HG02870 (cell line): Measurements from ENCODE around the gene PPIP5K1.
"Not testable (repeated sequence)": the region's sequence is repeated elsewhere in the genome, so short reads cannot be mapped to it uniquely, and the experiment has no call there.

Experiments
- ATAC-seq: cut with Tn5 transposase; IDR thresholded peaks from one replicate; pipeline ENCODE4 v1.9.1; 2021; ENCODE audit warnings: mild to moderate bottlenecking, moderate library complexity; ENCODE audit not compliant: unreplicated experiment

PPIP5K1 gene

GRCh38 chr15:43589778-43590466, at the start of gene PPIP5K1:
PPIP5K1 (minus strand) TSS chr15:43590208; CDS start chr15:43584504, 5,704 bp downstream.
- peak; percentile 96 for ATAC-seq

DNA sequence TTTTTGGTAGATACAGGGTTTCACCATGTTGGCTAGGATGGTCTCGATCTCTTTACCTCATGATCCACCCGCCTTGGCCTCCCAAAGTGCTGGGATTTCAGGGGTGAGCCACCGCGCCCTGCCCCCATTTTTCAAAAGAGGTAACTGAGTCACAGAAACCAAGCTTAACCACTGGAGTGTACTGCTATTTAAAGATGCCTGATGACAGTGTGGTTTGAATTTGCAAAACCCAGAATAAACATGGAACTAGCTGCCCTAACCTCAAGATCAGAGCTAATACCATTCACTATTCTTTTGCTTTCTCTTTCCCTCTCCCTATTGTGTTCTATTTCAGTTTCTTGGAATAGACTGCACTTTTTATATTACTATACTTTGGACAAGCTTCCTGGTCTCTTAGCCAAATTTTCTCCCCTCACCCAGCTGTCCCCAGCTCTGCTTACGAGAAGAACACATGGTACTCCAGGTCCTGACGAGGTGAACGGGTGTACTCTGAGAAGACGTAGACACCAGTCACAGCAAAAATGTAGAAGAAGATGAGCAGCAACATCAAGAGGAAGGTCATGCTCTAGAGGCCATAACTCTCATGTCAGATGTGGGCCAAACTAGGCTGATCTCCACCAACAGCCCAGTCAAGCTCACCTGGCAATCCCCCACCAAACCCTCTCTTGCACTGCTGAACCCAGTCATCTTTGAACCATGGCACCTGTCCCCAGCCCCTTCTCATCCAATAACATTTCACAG, 48.6 kb upstream of the PPIP5K1 start:
- not testable (repeated sequence) for ATAC-seq

DNA sequence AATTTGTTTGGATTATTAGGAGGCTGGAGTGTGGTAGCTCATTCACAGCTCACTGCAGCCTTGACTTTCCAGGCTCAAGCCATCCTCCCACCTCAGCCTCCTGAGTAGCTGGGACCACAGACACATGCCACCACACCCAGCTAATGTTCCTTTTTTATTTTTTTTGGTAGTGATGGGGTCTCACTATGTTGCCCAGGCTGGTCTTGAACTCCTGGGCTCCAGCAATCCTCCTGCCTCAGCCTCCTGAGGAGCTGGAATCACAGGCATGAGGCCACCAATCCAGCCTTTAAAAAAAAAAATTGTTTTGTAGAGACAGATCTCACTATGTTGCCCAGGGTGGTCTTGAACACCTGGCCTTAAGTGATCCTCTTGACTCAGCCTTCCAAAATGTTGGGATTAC, 36.9 kb upstream of the PPIP5K1 start:
- not testable (repeated sequence) for ATAC-seq

GRCh38 chr15:43625106-43625505, 35.1 kb upstream of the PPIP5K1 start:
- no peak for ATAC-seq

GRCh38 chr15:43622068-43622799, 32.2 kb upstream of the PPIP5K1 start:
- not testable (repeated sequence) for ATAC-seq

DNA sequence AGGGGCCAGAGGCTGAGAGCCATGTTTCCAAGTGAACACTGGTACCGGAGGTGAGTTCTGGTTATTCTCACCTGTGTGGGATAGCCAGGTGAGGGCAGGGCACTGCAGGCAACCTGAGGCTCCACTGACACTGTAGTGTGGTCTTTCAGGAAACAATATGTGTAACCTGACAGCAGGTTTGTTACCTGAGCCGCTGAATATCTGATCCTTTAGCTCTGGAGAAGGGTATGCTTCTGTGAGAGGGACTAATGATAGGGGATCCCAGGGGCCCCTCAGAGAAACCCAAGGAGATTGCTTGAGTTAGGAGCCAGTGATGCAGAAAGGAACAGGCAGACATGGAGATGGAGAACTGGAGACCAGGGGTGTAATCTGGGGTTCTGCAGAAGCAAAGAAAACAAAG, 28.7 kb upstream of the PPIP5K1 start, which contains the start of gene STRC:
Gene STRC (minus strand): TSS at position 101 of the 400 bp plus-strand sequence. CDS start 78 bp downstream, at position 23.
- ATAC-seq, result not testable (repeated sequence)

DNA sequence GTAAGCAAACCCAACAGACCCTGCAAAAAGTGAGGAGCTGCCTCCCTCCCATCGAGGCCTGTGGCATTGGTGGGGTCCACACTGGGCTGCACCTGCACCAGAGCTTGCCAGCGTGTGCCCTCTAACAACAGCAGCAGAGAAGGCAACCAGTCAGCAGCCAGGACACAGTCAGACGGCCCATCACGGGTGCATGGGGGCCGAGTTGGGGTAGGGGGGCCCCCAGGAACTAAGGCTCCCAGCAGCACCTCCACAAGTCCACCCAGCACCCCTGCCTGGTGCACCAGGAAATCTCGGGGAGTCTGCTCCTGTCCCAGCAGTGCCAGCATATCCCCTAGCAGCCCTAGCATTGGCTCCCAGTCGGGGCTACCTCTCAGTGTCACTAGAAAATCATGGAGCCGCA, 27.7 kb upstream of the PPIP5K1 start:
- ATAC-seq, result not testable (repeated sequence)

- ATAC-seq, result not testable (repeated sequence)
Observed at GRCh38 chr15:43602233-43602632, 12.2 kb upstream of the PPIP5K1 start.

DNA sequence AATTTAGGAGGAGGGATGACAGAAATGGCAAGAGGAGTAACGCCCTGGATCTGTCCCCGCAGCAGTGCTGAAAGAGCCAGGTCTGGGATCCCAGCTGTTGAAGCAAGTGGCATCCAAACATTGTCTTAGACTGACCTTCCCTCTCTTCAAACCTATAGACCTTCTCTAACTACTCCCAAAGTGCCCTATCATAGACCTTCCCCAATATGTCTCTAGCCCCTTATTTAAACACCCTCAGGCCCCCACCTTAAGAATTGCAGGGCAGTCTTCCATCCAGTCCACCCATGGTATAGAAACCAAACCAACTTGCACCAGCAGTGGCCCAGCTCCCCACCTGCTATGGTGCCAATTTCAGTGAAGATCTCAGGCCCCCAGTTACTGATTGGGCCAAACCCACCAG, 10.2 kb upstream of the PPIP5K1 start:
- not testable (repeated sequence) for ATAC-seq

DNA sequence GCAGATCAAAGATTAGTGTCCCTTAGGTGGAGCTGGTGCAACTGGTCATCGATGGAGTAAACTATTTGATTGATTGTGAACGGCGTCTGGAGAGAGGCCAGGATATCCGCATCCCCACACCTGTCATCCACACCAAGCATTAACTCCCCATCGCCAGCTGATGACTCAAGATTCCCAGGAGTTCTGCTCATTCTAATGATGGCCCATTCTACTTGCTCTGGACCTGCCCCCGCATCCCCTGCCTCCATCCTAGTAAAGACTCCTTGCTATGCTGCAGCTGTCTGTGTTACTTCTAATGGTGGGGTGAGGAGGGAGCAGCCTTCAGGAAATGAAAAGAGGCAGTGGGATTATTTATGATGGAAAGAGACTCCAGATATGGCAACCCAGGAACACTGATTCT, 9.1 kb upstream of the PPIP5K1 start:
- ATAC-seq, result not testable (repeated sequence)

DNA sequence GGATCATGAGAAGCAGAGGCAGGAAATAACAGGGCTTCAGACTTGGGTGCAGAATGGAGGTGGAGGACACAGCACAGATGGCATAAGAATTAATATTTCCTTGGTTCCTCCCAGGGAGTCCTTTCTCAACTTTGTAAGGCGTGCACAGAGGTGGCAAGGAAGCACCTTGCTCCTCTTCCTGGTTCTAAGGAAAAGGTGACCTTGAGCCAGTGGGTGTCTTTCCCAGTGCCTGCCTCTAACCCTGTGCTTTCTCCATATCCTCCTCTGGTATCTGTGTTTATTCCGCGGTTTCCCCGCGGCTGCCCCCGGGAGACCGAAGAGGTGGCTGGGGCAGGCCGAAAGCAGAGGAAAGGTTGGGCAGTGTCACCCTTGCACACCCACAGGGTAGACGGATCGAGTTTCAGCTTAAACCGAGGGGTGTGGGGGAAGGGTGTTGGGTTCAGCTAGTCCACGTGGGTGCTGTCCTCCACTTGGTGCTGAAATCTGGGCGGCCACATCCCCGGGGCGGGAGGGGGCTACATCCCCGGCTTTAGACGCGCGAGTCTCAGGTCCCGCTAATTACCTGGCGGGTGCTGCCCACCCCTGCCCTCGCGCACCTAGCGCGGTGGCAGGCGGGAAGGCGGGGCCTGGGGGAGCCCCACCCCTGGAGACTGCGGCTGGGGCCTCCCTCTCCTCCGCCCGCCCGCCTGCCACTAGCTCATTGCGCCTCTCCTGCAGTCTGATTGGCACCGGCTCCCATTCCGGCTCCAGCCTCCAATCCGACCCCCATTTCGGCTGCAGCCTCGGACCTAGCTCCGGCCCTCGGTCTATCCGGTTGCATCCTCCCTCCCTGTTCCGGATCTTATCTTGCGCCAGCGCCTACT, 3.6 kb upstream of the PPIP5K1 start, which contains the start of gene CKMT1B:
Gene CKMT1B (plus strand): TSS at position 700 of the 863 bp plus-strand sequence. CDS start 192 bp downstream, outside the sequence.
- not testable (repeated sequence) for ATAC-seq

DNA sequence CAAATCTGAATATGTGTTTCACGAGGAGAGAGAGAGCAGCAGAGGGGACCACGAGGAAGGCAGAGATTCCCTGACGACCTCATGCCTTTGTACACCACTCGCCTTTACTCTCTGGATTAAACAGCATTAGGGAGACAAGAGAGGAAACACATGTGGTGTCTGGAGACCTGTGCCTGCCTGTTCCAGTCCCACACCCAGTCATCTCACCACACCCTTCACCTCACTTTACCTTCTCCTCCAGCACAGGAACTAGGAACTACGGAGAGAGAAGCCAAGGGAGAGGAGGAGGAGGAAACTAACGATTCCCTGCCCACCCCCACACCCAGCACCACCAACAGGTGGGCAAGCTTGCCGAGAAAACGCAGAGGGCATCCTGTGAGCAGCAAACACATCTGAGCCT, 2.8 kb upstream of the PPIP5K1 start:
- ATAC-seq, result not testable (repeated sequence)

- not testable (repeated sequence) for ATAC-seq
Observed at GRCh38 chr15:43574607-43575006, 15.4 kb downstream of the PPIP5K1 start.

- ATAC-seq, result not testable (repeated sequence)
Observed at GRCh38 chr15:43566615-43567014, 23.4 kb downstream of the PPIP5K1 start.

GRCh38 chr15:43563793-43564192, 26.2 kb downstream of the PPIP5K1 start:
- ATAC-seq, result not testable (repeated sequence)

- not testable (repeated sequence) for ATAC-seq
Observed at GRCh38 chr15:43562753-43563152, 27.3 kb downstream of the PPIP5K1 start.

- ATAC-seq, result no peak
Observed at GRCh38 chr15:43552986-43553385, 37.0 kb downstream of the PPIP5K1 start.

- ATAC-seq, result no peak
Observed at GRCh38 chr15:43552256-43552655, 37.8 kb downstream of the PPIP5K1 start.

DNA sequence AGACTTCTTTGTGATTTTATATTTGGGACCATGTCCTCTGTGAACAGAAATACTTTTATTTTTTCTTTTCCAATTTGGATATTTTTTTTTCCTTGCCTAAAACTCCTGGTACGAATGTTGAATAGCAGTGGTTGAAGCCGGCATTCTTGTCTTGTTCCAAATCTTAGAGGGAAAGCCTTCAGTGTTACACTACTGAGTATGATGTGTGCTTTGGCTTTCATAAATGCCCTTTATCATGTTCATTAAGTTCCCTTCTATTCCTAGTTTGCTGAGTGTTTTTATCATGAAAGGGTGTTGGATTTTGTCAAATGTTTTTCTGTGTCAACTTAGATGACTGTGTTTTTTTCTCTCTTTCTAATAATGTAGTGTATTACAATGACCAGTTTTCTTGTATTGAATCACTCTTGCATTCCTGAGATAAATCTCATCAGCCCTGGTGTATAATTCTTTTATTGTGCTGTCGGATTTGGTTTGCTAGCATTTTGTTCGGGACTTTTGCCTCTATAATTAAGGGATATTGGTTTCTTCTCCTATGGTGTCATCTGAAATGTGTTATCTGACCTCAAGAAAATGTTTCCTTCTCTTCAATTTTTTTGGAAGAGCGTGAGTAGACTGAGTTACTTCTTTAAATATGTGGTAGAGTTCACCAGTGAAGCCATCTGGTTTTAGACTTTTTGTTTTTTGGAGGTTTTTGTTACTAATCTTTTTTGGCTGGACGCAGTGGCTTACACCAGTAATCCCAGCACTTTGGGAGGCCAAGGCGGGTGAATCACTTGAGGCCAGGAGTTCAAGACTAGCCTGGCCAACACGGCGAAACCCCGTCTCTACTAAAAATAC, 39.3 kb downstream of the PPIP5K1 start:
- ATAC-seq, result no peak
